GM23338 (cell line): ENCODE data around the gene CD9.

Experiments used
- CREB1 ChIP-seq: fragments of 250-450 bp; sonication (Bioruptor Pico); IDR thresholded peaks from 2 replicates; pipeline ENCODE4 v1.5.0; 2020; ENCODE audit warnings: low read depth, mild to moderate bottlenecking, moderate library complexity
- EZH2 ChIP-seq: fragments of 200-600 bp; sonication (generic); IDR thresholded peaks from one replicate; pipeline ENCODE4 v1.8.0; 2017; ENCODE audit warnings: antibody characterized with exemption, mild to moderate bottlenecking, low read depth; ENCODE audit not compliant: unreplicated experiment
- EZH2phosphoT487 ChIP-seq: fragments of 200-600 bp; sonication (generic); IDR thresholded peaks from one replicate; pipeline ENCODE4 v1.8.1; 2018; ENCODE audit warnings: antibody characterized with exemption; ENCODE audit not compliant: unreplicated experiment
- JUNB ChIP-seq: IDR thresholded peaks from one replicate; pipeline ENCODE4 v1.6.1; 2016; ENCODE audit warnings: antibody characterized with exemption; ENCODE audit not compliant: unreplicated experiment
- POLR2AphosphoS5 ChIP-seq: IDR thresholded peaks from 2 replicates; pipeline ENCODE4 v1.6.1; 2016; ENCODE audit warnings: antibody characterized with exemption, low read depth
- ZNF331 ChIP-seq: fragments of 250-450 bp; sonication (Bioruptor Pico); IDR thresholded peaks from 2 replicates; pipeline ENCODE4 v1.5.0; 2020; ENCODE audit warnings: low read depth, mild to moderate bottlenecking, moderate library complexity
- TF ChIP-seq, protein P1 (sequence below), 2 experiments: fragments of 200-600 bp in 1 of 2; sonication (generic) in 1 of 2; conservative IDR thresholded peaks; 2 replicates each; pipeline versions ENCODE4 v1.5.1 to v1.6.1; 2016 to 2017; ENCODE audit warnings: antibody characterized with exemption in 2 of 2, low read depth in 2 of 2, mild to moderate bottlenecking in 2 of 2, moderate library complexity in 1 of 2
- TF ChIP-seq, protein P2 (sequence below): IDR thresholded peaks from one replicate; pipeline ENCODE4 v1.6.1; 2018; ENCODE audit warnings: antibody characterized with exemption; ENCODE audit not compliant: unreplicated experiment
- TF ChIP-seq, protein P3 (sequence below): IDR thresholded peaks from 2 replicates; pipeline ENCODE4 v1.6.1; 2016; ENCODE audit warnings: antibody characterized with exemption

DNA sequence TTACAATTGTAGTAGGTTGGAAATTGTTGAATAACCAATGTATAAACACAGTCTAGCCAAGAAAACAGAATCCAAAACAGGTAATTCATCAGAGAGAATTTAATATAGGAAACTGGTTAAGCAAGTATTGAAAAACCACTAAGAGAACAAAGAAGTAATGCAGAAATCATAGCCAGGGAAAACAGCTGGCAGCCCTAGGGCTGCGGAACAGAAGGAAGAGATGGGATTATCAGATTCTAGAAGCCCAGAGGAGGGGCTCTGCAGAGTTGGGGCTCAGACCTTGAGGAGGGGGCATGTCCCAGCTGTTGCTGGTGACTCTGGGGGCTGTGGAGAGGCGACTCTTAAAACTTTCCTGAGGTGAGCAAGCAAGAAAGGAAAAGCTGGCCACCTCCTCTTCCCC is 49.4 kb downstream of the CD9 start:
- TF ChIP-seq, protein P1, sequence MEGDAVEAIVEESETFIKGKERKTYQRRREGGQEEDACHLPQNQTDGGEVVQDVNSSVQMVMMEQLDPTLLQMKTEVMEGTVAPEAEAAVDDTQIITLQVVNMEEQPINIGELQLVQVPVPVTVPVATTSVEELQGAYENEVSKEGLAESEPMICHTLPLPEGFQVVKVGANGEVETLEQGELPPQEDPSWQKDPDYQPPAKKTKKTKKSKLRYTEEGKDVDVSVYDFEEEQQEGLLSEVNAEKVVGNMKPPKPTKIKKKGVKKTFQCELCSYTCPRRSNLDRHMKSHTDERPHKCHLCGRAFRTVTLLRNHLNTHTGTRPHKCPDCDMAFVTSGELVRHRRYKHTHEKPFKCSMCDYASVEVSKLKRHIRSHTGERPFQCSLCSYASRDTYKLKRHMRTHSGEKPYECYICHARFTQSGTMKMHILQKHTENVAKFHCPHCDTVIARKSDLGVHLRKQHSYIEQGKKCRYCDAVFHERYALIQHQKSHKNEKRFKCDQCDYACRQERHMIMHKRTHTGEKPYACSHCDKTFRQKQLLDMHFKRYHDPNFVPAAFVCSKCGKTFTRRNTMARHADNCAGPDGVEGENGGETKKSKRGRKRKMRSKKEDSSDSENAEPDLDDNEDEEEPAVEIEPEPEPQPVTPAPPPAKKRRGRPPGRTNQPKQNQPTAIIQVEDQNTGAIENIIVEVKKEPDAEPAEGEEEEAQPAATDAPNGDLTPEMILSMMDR (conservative IDR thresholded peaks at IDR 0.05; ENCODE audit: low read depth in 2 of 2) = no peak
- TF ChIP-seq EZH2 = no peak
- TF ChIP-seq POLR2AphosphoS5 = no peak
- TF ChIP-seq, protein P2, sequence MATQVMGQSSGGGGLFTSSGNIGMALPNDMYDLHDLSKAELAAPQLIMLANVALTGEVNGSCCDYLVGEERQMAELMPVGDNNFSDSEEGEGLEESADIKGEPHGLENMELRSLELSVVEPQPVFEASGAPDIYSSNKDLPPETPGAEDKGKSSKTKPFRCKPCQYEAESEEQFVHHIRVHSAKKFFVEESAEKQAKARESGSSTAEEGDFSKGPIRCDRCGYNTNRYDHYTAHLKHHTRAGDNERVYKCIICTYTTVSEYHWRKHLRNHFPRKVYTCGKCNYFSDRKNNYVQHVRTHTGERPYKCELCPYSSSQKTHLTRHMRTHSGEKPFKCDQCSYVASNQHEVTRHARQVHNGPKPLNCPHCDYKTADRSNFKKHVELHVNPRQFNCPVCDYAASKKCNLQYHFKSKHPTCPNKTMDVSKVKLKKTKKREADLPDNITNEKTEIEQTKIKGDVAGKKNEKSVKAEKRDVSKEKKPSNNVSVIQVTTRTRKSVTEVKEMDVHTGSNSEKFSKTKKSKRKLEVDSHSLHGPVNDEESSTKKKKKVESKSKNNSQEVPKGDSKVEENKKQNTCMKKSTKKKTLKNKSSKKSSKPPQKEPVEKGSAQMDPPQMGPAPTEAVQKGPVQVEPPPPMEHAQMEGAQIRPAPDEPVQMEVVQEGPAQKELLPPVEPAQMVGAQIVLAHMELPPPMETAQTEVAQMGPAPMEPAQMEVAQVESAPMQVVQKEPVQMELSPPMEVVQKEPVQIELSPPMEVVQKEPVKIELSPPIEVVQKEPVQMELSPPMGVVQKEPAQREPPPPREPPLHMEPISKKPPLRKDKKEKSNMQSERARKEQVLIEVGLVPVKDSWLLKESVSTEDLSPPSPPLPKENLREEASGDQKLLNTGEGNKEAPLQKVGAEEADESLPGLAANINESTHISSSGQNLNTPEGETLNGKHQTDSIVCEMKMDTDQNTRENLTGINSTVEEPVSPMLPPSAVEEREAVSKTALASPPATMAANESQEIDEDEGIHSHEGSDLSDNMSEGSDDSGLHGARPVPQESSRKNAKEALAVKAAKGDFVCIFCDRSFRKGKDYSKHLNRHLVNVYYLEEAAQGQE = no peak
- TF ChIP-seq JUNB = no peak
- TF ChIP-seq CREB1 = no peak
- TF ChIP-seq ZNF331 (CRISPR knock-in tag) = no peak
- no peak for TF ChIP-seq EZH2phosphoT487
- TF ChIP-seq, protein P3, sequence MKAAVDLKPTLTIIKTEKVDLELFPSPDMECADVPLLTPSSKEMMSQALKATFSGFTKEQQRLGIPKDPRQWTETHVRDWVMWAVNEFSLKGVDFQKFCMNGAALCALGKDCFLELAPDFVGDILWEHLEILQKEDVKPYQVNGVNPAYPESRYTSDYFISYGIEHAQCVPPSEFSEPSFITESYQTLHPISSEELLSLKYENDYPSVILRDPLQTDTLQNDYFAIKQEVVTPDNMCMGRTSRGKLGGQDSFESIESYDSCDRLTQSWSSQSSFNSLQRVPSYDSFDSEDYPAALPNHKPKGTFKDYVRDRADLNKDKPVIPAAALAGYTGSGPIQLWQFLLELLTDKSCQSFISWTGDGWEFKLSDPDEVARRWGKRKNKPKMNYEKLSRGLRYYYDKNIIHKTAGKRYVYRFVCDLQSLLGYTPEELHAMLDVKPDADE = no peak
